HepG2 (cell line): Measurements from ENCODE around the gene STK32B. TPM values are rescaled to one million over a fixed set of nuclear protein-coding genes. Genes with fewer than 3 reads are reported as not detected.

ENCODE experiments used
- ATAC-seq: fragments of 200-7000 bp; cut with Tn5 transposase; 3 replicates; pipeline ENCODE4 v1.9.1; 2020; ENCODE audit warnings: mild to moderate bottlenecking, moderate library complexity
- BruUV-seq: library from RNA; stranded (reverse); fragments of 400-500 nt; replicated peaks from 2 replicates; lab custom pipeline; 2021; lab: Mats Ljungman, UMichigan
- CTCF ChIA-PET: fragments of 300-600 bp; formaldehyde crosslinking; extraction: SDS; loops from one replicate; lab custom pipeline; 2021; ENCODE audit warnings: low total read pairs, inconsistent platforms, low intra/inter-chr PET ratio; lab: Yijun Ruan, JAX
- POLR2A ChIA-PET: fragments of 350-600 bp; sonication (Branson Sonifier 250); formaldehyde crosslinking; loops from one replicate; lab custom pipeline; 2020; ENCODE audit warnings: antibody characterized with exemption, inconsistent platforms; lab: Yijun Ruan, JAX
- DNase-seq: peaks from one replicate; pipeline ENCODE4 v3.0.0-alpha.2; 2015; ENCODE audit warnings: low spot score
- FAIRE-seq: peaks from 3 replicates; lab custom pipeline; 2011; peaks lifted over from hg19 to GRCh38; lab: Jason Lieb, UNC
- H2AFZ ChIP-seq: one replicate; pipeline ENCODE4 v1.6.1; 2011; ENCODE audit warnings: low read length, inconsistent platforms
- H3K27ac ChIP-seq: fragments of 300-600 bp; 3 replicates; pipeline ENCODE4 v1.8.0; 2011; ENCODE audit warnings: mixed run types, mild to moderate bottlenecking, mixed read lengths, low read length, inconsistent platforms; ENCODE audit not compliant: insufficient read depth; ENCODE audit errors: extremely low read length
- H3K27me3 ChIP-seq, 2 experiments: fragments of 200-600 bp in 1 of 2; 2 replicates in 1 of 2; 3 replicates in 1 of 2; pipeline versions ENCODE4 v1.6.0 to v1.8.0; 2011; ENCODE audit warnings: low read length in 2 of 2, mild to moderate bottlenecking in 2 of 2, moderate library complexity in 2 of 2, inconsistent platforms in 1 of 2; ENCODE audit not compliant: insufficient read depth in 2 of 2, control insufficient read depth in 1 of 2
- H3K36me3 ChIP-seq, 2 experiments: fragments of 200-600 bp in 1 of 2; replicated peaks in 1 of 2; 2 replicates in 1 of 2; 3 replicates in 1 of 2; pipeline versions ENCODE4 v1.5.1 to v1.8.0; 2011; ENCODE audit warnings: low read length in 2 of 2, inconsistent platforms in 1 of 2; ENCODE audit not compliant: insufficient read depth in 2 of 2, control insufficient read depth in 1 of 2
- H3K4me1 ChIP-seq: 2 replicates; pipeline ENCODE4 v1.5.1; 2012; ENCODE audit warnings: low read length, inconsistent platforms; ENCODE audit not compliant: insufficient read depth
- H3K4me2 ChIP-seq: 2 replicates; pipeline ENCODE4 v1.6.0; 2011; ENCODE audit warnings: low read depth, low read length, inconsistent platforms
- H3K4me3 ChIP-seq, 3 experiments: fragments of 200-600 bp in 1 of 3; sonication (generic), shearing (Covaris generic) in 1 of 3; replicated peaks in 1 of 3; 2 replicates each; pipeline ENCODE4 v1.5.1; 2011 to 2016; ENCODE audit warnings: low read length in 3 of 3, inconsistent platforms in 2 of 3, low read depth in 2 of 3, mild to moderate bottlenecking in 2 of 3, control low read depth in 1 of 3, mixed read lengths in 1 of 3; ENCODE audit not compliant: insufficient read depth in 1 of 3
- H3K79me2 ChIP-seq: one replicate; pipeline ENCODE4 v1.6.1; 2011; ENCODE audit warnings: low read length, inconsistent platforms; ENCODE audit not compliant: insufficient read depth
- H3K9ac ChIP-seq: 2 replicates; pipeline ENCODE4 v1.6.0; 2011; ENCODE audit warnings: mild to moderate bottlenecking, low read depth, low read length, inconsistent platforms; ENCODE audit not compliant: insufficient read depth
- H3K9me3 ChIP-seq: 2 replicates; pipeline ENCODE4 v1.5.1; 2012; ENCODE audit warnings: mild to moderate bottlenecking, low read length
- H4K20me1 ChIP-seq: 2 replicates; pipeline ENCODE4 v1.6.0; 2011; ENCODE audit warnings: inconsistent platforms, mild to moderate bottlenecking, low read length, moderate library complexity; ENCODE audit not compliant: insufficient read depth
- CAMTA2 ChIP-seq: sonication (generic); formaldehyde crosslinking; IDR thresholded peaks from 2 replicates; pipeline ENCODE4 v1.4.0; 2020; ENCODE audit warnings: mild to moderate bottlenecking, missing genetic modification reagents, borderline replicate concordance
- KDM2A ChIP-seq: sonication (generic); formaldehyde crosslinking; IDR thresholded peaks from 2 replicates; pipeline ENCODE4 v1.4.0; 2020; ENCODE audit warnings: low read depth, missing genetic modification reagents, borderline replicate concordance
- KLF16 ChIP-seq, 2 experiments: sonication (generic) in 1 of 2; formaldehyde crosslinking in 1 of 2; IDR thresholded peaks; 2 replicates each; pipeline versions ENCODE4 v1.6.1 to v1.8.0; 2016 to 2023; ENCODE audit warnings: missing genetic modification reagents in 2 of 2, missing compliant biosample characterization in 1 of 2
- NR2F1 ChIP-seq, 2 experiments: fragments of 450-650 bp in 1 of 2; formaldehyde crosslinking in 1 of 2; IDR thresholded peaks; 2 replicates each; pipeline versions ENCODE4 v1.5.0 to v1.6.1; 2016 to 2020; ENCODE audit warnings: mild to moderate bottlenecking in 1 of 2, missing compliant biosample characterization in 1 of 2, missing genetic modification reagents in 1 of 2, moderate library complexity in 1 of 2
- SMC3 ChIP-seq: IDR thresholded peaks from 2 replicates; pipeline ENCODE4 v1.6.1; 2011; ENCODE audit warnings: low read length, improper control_type of control experiment
- TCF7 ChIP-seq: sonication (generic); IDR thresholded peaks from 2 replicates; pipeline ENCODE4 v1.6.1; 2016; ENCODE audit warnings: antibody characterized with exemption, low read depth
- TIGD3 ChIP-seq: sonication (generic); formaldehyde crosslinking; IDR thresholded peaks from 2 replicates; pipeline ENCODE4 v1.5.1; 2020; ENCODE audit warnings: mild to moderate bottlenecking, missing genetic modification reagents, borderline replicate concordance
- ZBTB1 ChIP-seq: sonication (generic); formaldehyde crosslinking; IDR thresholded peaks from 2 replicates; pipeline ENCODE4 v1.4.0; 2020; ENCODE audit warnings: missing genetic modification reagents, borderline replicate concordance
- ZMYM4 ChIP-seq: sonication (generic); formaldehyde crosslinking; IDR thresholded peaks from 2 replicates; pipeline ENCODE4 v1.8.1; 2023; ENCODE audit warnings: mild to moderate bottlenecking, missing genetic modification reagents
- ZNF235 ChIP-seq: sonication (generic); formaldehyde crosslinking; IDR thresholded peaks from 2 replicates; pipeline ENCODE4 v1.8.1; 2023; ENCODE audit warnings: mild to moderate bottlenecking, missing genetic modification reagents, borderline replicate concordance
- WGBS: methylation state at CpG from one replicate; pipeline ENCODE4 v1.1.6; 2017; ENCODE audit warnings: low lambda C conversion rate; 5-methylcytosine and 5-hydroxymethylcytosine counted together
- in situ Hi-C: cut with HindIII; loops from 2 replicates; pipeline ENCODE4 v1.10.0; 2017; ENCODE audit warnings: low pct_unique_long_range_greater_than_20kb; ENCODE audit not compliant: extremely low pct_ligation_motif_present
- intact Hi-C: fragments of 100-400 bp; cut with micrococcal nuclease; formaldehyde crosslinking; loops from one replicate; pipeline ENCODE4 v1.10.0; 2022; ENCODE audit not compliant: unreplicated experiment
- polyA plus RNA-seq, 8 experiments: library from polyadenylated mRNA; depleted of rRNA in 3 of 8; stranded (reverse) in 7 of 8; unstranded in 1 of 8; fragments of >200 nt; fragmentation: Illumina TruSeq in 4 of 8; extraction: Trizol in 4 of 8; gene quantifications; 2 replicates each; pipeline versions ENCODE4 v1.2.1 to v1.2.3, GENCODE V29; 2011 to 2016; ENCODE audit warnings: low read depth in 4 of 8, missing spikeins in 1 of 8, mixed read lengths in 1 of 8; ENCODE audit not compliant: insufficient read depth in 1 of 8
- total RNA-seq, 5 experiments: library from RNA; depleted of rRNA; stranded (reverse); fragments of >200 nt; fragmentation: Illumina TruSeq; extraction: Trizol; gene quantifications; 2 replicates each; pipeline ENCODE4 v1.2.3, GENCODE V29; 2016; ENCODE audit warnings: low read depth in 1 of 5
- TF ChIP-seq, protein P1 (sequence below): sonication (generic); formaldehyde crosslinking; IDR thresholded peaks from 2 replicates; pipeline ENCODE4 v1.4.0; 2020; ENCODE audit warnings: mild to moderate bottlenecking, missing genetic modification reagents
- TF ChIP-seq, protein P2 (sequence below): sonication (generic); formaldehyde crosslinking; IDR thresholded peaks from 2 replicates; pipeline ENCODE4 v1.4.0; 2020; ENCODE audit warnings: missing genetic modification reagents, borderline replicate concordance
- TF ChIP-seq, protein P3 (sequence below): sonication (generic); formaldehyde crosslinking; IDR thresholded peaks from 2 replicates; pipeline ENCODE4 v1.5.0; 2020; ENCODE audit warnings: mild to moderate bottlenecking, missing genetic modification reagents, moderate library complexity

Gene STK32B
- total and polyA plus RNA-seq, 2 of the 13 experiments (the other 11 are each of a cell fraction or from before 2014, with no cell fraction given): not detected

DNA sequence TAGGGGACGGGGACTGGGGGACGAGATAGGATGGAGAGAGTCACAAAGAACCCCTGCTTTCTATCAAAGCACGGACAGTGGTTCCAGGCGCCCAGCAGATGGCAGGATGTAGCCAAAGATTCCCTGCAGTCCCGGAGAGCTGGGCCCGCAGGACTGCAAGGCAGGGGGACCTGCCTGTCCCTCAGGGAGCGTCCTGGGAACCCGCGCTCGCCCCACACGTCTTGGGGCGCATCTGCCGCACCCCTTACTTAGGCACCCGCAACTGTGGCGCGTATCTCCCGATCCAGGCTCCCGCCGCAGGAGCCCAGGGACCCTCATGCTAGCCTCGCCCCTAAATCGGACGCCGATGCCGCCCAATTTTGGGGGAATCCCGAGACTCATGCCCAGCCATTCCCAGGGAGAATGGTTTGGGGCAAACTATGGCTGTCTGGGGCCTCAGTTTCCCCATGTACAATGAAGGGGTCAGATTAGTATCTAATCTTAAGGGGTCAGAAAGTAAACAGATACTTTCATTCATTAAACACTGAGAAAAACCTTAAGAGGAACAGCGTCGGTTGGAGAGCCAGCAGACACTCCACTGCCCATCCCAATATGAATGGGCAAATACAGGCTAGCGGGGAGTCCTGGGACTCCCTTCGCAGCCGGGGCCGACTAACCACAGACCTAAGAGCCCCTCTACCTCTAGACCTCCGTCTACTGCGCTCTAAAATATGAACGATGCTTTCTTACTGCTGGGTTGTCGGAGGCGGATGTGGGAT, 581 bp upstream of the STK32B start:
- no peak overlapping the region for H3K9ac ChIP-seq
- ATAC-seq (peak; percentile 96), DNase-seq (peak; percentile 46), FAIRE-seq (no peak)
- in situ Hi-C loops: loop anchor here (5.0 to 10.0 kb wide), 3 partner anchors 94 to 764 kb away; no protein-coding TSS in a partner anchor
- WGBS: 9% methylated on average over 14 of the region's 36 CpGs
- no peak overlapping the region for H3K4me3 ChIP-seq
- no TSS peak for BruUV-seq
- H3K4me2 ChIP-seq: no peak overlapping the region
- H3K36me3 ChIP-seq: no peaks in the 10 kb centered on the region
- ChIA-PET POLR2A (no interaction called here), CTCF (interaction anchor here (1.1 to 1.9 kb wide), 4 partner anchors 92 to 762 kb away, joined by 3 to 12 read pairs (median 6); no protein-coding TSS in a partner anchor)
- H3K27me3 ChIP-seq: peaks cover 2 to 5% of the 10 kb centered on the region in 2 experiments; a peak in 1 of 5 replicates
- H3K9me3 ChIP-seq: no peaks in the 10 kb centered on the region
- H4K20me1 ChIP-seq: no peaks in the 10 kb centered on the region
- intact Hi-C loops: loop anchor here (1.0 to 5.0 kb wide), 2 partner anchors 328 to 742 kb away; no protein-coding TSS in a partner anchor
- H3K27ac ChIP-seq: no peak overlapping the region
- H2AFZ ChIP-seq: no peak overlapping the region
- peaks cover 11% of the 10 kb centered on the region for H3K4me1 ChIP-seq
- no peaks in the 10 kb centered on the region for H3K79me2 ChIP-seq
- TF ChIP-seq NR2F1 (CRISPR knock-in tag; IDR thresholded peaks at IDR 0.05) (no peak), ZNF235 (CRISPR knock-in tag) (no peak), SMC3 (peak; percentile 80), ZMYM4 (no peak), TCF7 (no peak), TIGD3 (CRISPR knock-in tag) (no peak), CAMTA2 (CRISPR knock-in tag) (no peak), KLF16 (CRISPR knock-in tag; IDR thresholded peaks at IDR 0.05) (no peak), ZBTB1 (no peak), KDM2A (CRISPR knock-in tag) (peak; percentile 41; the same call in 1 of the 2 replicates)
- TF ChIP-seq, protein P1, sequence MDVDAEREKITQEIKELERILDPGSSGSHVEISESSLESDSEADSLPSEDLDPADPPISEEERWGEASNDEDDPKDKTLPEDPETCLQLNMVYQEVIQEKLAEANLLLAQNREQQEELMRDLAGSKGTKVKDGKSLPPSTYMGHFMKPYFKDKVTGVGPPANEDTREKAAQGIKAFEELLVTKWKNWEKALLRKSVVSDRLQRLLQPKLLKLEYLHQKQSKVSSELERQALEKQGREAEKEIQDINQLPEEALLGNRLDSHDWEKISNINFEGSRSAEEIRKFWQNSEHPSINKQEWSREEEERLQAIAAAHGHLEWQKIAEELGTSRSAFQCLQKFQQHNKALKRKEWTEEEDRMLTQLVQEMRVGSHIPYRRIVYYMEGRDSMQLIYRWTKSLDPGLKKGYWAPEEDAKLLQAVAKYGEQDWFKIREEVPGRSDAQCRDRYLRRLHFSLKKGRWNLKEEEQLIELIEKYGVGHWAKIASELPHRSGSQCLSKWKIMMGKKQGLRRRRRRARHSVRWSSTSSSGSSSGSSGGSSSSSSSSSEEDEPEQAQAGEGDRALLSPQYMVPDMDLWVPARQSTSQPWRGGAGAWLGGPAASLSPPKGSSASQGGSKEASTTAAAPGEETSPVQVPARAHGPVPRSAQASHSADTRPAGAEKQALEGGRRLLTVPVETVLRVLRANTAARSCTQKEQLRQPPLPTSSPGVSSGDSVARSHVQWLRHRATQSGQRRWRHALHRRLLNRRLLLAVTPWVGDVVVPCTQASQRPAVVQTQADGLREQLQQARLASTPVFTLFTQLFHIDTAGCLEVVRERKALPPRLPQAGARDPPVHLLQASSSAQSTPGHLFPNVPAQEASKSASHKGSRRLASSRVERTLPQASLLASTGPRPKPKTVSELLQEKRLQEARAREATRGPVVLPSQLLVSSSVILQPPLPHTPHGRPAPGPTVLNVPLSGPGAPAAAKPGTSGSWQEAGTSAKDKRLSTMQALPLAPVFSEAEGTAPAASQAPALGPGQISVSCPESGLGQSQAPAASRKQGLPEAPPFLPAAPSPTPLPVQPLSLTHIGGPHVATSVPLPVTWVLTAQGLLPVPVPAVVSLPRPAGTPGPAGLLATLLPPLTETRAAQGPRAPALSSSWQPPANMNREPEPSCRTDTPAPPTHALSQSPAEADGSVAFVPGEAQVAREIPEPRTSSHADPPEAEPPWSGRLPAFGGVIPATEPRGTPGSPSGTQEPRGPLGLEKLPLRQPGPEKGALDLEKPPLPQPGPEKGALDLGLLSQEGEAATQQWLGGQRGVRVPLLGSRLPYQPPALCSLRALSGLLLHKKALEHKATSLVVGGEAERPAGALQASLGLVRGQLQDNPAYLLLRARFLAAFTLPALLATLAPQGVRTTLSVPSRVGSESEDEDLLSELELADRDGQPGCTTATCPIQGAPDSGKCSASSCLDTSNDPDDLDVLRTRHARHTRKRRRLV (CRISPR knock-in tag): no peak
- TF ChIP-seq, protein P2, sequence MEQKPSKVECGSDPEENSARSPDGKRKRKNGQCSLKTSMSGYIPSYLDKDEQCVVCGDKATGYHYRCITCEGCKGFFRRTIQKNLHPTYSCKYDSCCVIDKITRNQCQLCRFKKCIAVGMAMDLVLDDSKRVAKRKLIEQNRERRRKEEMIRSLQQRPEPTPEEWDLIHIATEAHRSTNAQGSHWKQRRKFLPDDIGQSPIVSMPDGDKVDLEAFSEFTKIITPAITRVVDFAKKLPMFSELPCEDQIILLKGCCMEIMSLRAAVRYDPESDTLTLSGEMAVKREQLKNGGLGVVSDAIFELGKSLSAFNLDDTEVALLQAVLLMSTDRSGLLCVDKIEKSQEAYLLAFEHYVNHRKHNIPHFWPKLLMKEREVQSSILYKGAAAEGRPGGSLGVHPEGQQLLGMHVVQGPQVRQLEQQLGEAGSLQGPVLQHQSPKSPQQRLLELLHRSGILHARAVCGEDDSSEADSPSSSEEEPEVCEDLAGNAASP (CRISPR knock-in tag): no peak
- TF ChIP-seq, protein P3, sequence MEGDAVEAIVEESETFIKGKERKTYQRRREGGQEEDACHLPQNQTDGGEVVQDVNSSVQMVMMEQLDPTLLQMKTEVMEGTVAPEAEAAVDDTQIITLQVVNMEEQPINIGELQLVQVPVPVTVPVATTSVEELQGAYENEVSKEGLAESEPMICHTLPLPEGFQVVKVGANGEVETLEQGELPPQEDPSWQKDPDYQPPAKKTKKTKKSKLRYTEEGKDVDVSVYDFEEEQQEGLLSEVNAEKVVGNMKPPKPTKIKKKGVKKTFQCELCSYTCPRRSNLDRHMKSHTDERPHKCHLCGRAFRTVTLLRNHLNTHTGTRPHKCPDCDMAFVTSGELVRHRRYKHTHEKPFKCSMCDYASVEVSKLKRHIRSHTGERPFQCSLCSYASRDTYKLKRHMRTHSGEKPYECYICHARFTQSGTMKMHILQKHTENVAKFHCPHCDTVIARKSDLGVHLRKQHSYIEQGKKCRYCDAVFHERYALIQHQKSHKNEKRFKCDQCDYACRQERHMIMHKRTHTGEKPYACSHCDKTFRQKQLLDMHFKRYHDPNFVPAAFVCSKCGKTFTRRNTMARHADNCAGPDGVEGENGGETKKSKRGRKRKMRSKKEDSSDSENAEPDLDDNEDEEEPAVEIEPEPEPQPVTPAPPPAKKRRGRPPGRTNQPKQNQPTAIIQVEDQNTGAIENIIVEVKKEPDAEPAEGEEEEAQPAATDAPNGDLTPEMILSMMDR: peak; percentile 86
